Gastroesophageal sphincter (tissue), 4 donors: ENCODE results near the gene ARAP1. TPM values are rescaled to one million over a fixed set of nuclear protein-coding genes. Genes with fewer than 3 reads are reported as not detected.
A peak's percentile ranks its signal among the peaks of the same experiment; 100 is the strongest.

Source experiments
- ATAC-seq: fragments of 150-250 bp; one replicate; pipeline ENCODE4 v1.9.1; 2016; ENCODE audit warnings: mild to moderate bottlenecking, moderate library complexity
- H3K27ac ChIP-seq, 4 donors: fragments of 200-600 bp; sonication (generic) in 3 of 4; 1 replicate in 3 of 4; 2 replicates in 1 of 4; pipeline ENCODE4 v1.5.1; 2016 to 2019
- H3K27me3 ChIP-seq: fragments of 200-600 bp; sonication (generic); one replicate; pipeline ENCODE4 v1.5.1; 2019
- H3K36me3 ChIP-seq, 2 donors: fragments of 200-600 bp; sonication (generic); one replicate each; pipeline ENCODE4 v1.5.1; 2019; ENCODE audit warnings: control low read depth in 1 of 2
- H3K4me1 ChIP-seq, 3 donors: fragments of 200-600 bp; sonication (generic); 1 replicate in 2 of 3; 2 replicates in 1 of 3; pipeline ENCODE4 v1.5.1; 2016 to 2019; ENCODE audit warnings: control low read depth in 2 of 3
- H3K4me3 ChIP-seq, 2 donors: fragments of 200-600 bp; sonication (generic); one replicate each; pipeline ENCODE4 v1.5.1; 2019; ENCODE audit warnings: mild to moderate bottlenecking in 1 of 2, moderate library complexity in 1 of 2
- H3K9me3 ChIP-seq, 3 donors: fragments of 200-600 bp; sonication (generic); one replicate each; pipeline ENCODE4 v1.5.1; 2017 to 2019; ENCODE audit warnings: control low read depth in 2 of 3
- EP300 ChIP-seq: sonication (generic); formaldehyde crosslinking; IDR thresholded peaks from one replicate; pipeline ENCODE4 v1.6.1; 2017; ENCODE audit warnings: antibody characterized with exemption, mild to moderate bottlenecking
- POLR2A ChIP-seq, 2 donors: fragments of 450-650 bp; IDR thresholded peaks; one replicate each; pipeline ENCODE4 v1.6.1; 2017; ENCODE audit warnings: antibody characterized with exemption in 2 of 2, mild to moderate bottlenecking in 2 of 2, moderate library complexity in 1 of 2
- POLR2AphosphoS5 ChIP-seq: sonication (generic); formaldehyde crosslinking; IDR thresholded peaks from one replicate; pipeline ENCODE4 v1.6.1; 2017; ENCODE audit warnings: antibody characterized with exemption
- WGBS, 2 donors: methylation state at CpG; one replicate each; pipeline ENCODE4 v1.1.5; 2018; ENCODE audit warnings: low coverage in 1 of 2; 5-methylcytosine and 5-hydroxymethylcytosine counted together
- total RNA-seq, 4 donors: library from RNA; depleted of rRNA; stranded (reverse); fragments of >200 nt; gene quantifications; one replicate each; pipeline ENCODE4 v1.1.0, GENCODE V29; 2016
- TF ChIP-seq, protein P1 (sequence below), 4 experiments: fragments of 200-600 bp in 2 of 4; fragments of 450-650 bp in 2 of 4; sonication (generic) in 1 of 4; IDR thresholded peaks; one replicate each; pipeline ENCODE4 v1.5.1; 2017 to 2019; ENCODE audit warnings: antibody characterized with exemption in 4 of 4, mild to moderate bottlenecking in 2 of 4, moderate library complexity in 2 of 4

The ARAP1 gene
- total RNA-seq, 4 donors from 2014 or later: 72.4 to 125 (median 95.1) TPM

DNA sequence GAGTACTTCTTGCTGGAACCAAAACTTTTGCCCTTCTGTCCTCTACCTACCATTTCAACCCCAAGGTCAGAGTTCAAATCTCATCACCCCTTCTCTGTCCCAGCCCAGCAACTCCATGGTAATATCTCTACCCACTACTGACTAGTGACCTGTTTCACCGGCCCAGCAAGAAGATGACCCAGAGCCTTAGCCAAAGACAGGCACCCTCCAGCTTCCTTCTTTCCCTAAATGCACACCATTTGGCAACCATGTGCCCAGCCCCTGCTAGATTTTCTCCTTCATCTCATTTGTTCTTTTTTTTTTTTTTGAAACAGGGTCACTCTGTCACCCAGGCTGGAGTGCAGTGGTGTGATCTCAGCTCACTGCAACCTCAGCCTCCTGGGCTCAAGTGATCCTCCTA is 14.9 kb downstream of the ARAP1 start:
- peak overlapping the region in 3 of 4 donors; percentile 65 to 73 (median 71) for H3K27ac ChIP-seq
- no peak for ATAC-seq
- H3K36me3 ChIP-seq: no peaks in the 10 kb centered on the region
- TF ChIP-seq EP300: no peak
- no peak for TF ChIP-seq POLR2A (IDR thresholded peaks at IDR 0.05)
- TF ChIP-seq POLR2AphosphoS5: no peak
- TF ChIP-seq, protein P1, sequence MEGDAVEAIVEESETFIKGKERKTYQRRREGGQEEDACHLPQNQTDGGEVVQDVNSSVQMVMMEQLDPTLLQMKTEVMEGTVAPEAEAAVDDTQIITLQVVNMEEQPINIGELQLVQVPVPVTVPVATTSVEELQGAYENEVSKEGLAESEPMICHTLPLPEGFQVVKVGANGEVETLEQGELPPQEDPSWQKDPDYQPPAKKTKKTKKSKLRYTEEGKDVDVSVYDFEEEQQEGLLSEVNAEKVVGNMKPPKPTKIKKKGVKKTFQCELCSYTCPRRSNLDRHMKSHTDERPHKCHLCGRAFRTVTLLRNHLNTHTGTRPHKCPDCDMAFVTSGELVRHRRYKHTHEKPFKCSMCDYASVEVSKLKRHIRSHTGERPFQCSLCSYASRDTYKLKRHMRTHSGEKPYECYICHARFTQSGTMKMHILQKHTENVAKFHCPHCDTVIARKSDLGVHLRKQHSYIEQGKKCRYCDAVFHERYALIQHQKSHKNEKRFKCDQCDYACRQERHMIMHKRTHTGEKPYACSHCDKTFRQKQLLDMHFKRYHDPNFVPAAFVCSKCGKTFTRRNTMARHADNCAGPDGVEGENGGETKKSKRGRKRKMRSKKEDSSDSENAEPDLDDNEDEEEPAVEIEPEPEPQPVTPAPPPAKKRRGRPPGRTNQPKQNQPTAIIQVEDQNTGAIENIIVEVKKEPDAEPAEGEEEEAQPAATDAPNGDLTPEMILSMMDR (IDR thresholded peaks at IDR 0.05): no peak
- no peaks in the 10 kb centered on the region for H3K9me3 ChIP-seq
- 80 to 92% methylated on average over 1 of the region's 1 CpG for WGBS, 2 donors
- H3K4me1 ChIP-seq: peaks cover 0 to 84% (median 46%) of the 10 kb centered on the region in 3 donors
- H3K4me3 ChIP-seq: no peak overlapping the region
- H3K27me3 ChIP-seq: no peaks in the 10 kb centered on the region

GRCh38 chr11:72736452-72737069 is 15.6 kb downstream of the ARAP1 start:
- 38 to 45% methylated on average over 2 to 5 of the region's 5 CpGs for WGBS, 2 donors
- H3K36me3 ChIP-seq: no peaks in the 10 kb centered on the region
- peaks cover 0 to 76% (median 39%) of the 10 kb centered on the region in 3 donors for H3K4me1 ChIP-seq
- no peaks in the 10 kb centered on the region for H3K27me3 ChIP-seq
- H3K27ac ChIP-seq: peak overlapping the region in 3 of 4 donors; percentile 65 to 73 (median 71)
- peak; percentile 37 for ATAC-seq
- H3K9me3 ChIP-seq: no peaks in the 10 kb centered on the region
- H3K4me3 ChIP-seq: no peak overlapping the region
- no peak for TF ChIP-seq POLR2AphosphoS5

DNA sequence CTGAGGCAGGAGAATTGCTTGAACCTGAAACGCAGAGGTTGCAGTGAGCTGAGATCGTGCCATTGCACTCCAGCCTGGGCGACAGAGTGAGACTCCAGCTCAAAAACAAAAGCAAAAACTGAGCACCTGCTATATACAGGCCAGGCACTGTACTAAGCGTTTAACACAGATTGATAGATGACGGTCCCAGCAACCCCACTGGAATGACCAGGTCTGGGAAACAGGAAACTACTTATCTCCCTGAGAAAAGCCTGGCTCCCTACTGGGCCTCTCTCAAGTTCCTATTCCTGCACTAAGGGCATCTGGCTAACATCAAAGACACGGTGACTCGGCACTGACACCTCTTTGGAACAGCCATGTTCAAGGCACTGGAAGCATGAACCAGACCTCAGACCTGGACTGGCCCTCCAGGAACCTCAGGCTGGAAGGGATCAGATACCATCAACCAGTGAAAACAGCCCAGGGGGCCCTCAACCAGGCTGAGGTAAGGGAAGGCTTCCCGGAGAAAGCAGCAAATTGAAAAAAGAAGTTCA is 16.6 kb downstream of the ARAP1 start:
- Histone ChIP-seq H3K9me3 (no peaks in the 10 kb centered on the region), H3K4me1 (peaks cover 0 to 66% (median 30%) of the 10 kb centered on the region in 3 donors), H3K4me3 (no peak overlapping the region), H3K27me3 (no peaks in the 10 kb centered on the region), H3K36me3 (no peaks in the 10 kb centered on the region), H3K27ac (peak overlapping the region in 3 of 4 donors; percentile 49 to 73 (median 65))
- TF ChIP-seq POLR2AphosphoS5: peak; percentile 96
- TF ChIP-seq, protein P1 (IDR thresholded peaks at IDR 0.05): no peak
- ATAC-seq: peak; percentile 56
- WGBS, 2 donors: 44 to 53% methylated on average over 3 of the region's 8 CpGs

DNA sequence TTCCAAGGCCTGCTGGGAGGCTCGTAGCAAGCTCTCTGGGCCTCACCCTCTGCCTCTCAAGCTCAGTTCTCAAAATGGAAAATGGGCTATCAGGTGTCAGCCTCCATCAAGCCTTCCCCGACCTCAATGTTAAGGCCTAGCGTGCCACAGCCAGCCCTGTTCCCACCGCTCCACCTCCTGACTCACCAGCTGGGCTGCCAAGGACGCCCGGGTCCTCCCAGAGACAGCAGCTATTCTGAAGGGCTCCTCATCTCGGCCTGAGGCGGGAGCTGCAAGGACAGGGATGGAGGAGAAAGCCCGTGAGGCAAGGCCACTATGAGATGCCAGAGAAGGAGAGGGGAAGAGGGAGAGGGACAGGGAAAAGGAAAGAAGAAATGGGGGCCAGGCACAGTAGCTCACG is 19.9 kb downstream of the ARAP1 start:
- TF ChIP-seq POLR2A (IDR thresholded peaks at IDR 0.05) (no peak), EP300 (no peak), POLR2AphosphoS5 (no peak)
- TF ChIP-seq, protein P1 (IDR thresholded peaks at IDR 0.05): no peak
- no peaks in the 10 kb centered on the region for H3K27me3 ChIP-seq
- 100% methylated on average over 1 to 2 of the region's 10 CpGs for WGBS, 2 donors
- peak overlapping the region in 1 of 4 donors; percentile 52 for H3K27ac ChIP-seq
- H3K4me3 ChIP-seq: no peak overlapping the region
- H3K36me3 ChIP-seq: no peaks in the 10 kb centered on the region
- no peaks in the 10 kb centered on the region for H3K9me3 ChIP-seq
- ATAC-seq: no peak
- peaks cover 0 to 34% (median 11%) of the 10 kb centered on the region in 3 donors for H3K4me1 ChIP-seq

DNA sequence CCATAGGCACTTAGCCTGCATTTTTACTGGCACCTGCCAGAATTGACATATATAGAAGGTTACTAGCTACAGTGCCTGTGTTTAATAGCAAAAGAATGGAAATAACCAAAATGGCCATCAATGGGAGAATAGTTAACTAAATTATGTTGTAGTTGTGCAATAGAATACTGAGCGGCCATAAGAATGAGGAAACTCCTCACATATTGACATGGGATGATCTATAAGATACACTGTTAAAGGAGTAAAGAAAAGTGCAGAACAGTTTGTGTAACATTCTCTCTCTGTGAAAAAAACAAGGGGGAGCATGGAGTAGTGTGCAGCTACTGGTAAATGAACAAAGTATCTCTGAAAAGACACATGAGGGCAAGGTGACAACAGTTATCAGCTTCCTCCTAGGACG is 21.5 kb downstream of the ARAP1 start:
- no peaks in the 10 kb centered on the region for H3K9me3 ChIP-seq
- H3K4me3 ChIP-seq: no peak overlapping the region
- H3K4me1 ChIP-seq: peaks cover 0 to 22% (median 2%) of the 10 kb centered on the region in 3 donors
- no peaks in the 10 kb centered on the region for H3K27me3 ChIP-seq
- no peak for ATAC-seq
- H3K27ac ChIP-seq: no peak overlapping the region
- WGBS, 2 donors: 74 to 89% methylated on average over 2 of the region's 2 CpGs
- H3K36me3 ChIP-seq: peaks cover 0 to 14% of the 10 kb centered on the region in 2 donors
- no peak for TF ChIP-seq EP300
- TF ChIP-seq POLR2AphosphoS5: no peak
- TF ChIP-seq, protein P1 (IDR thresholded peaks at IDR 0.05): no peak
- TF ChIP-seq POLR2A (IDR thresholded peaks at IDR 0.05): no peak
